Activated naive CD8-positive, alpha-beta T cell treated with anti-CD3 and anti-CD28 coated beads, Interleukin-2, amount 10 ng/mL, durations not matched to agents 7 days and 5 days (primary cell): ENCODE measurements around the gene FAM13C. TPM values are rescaled to one million over a fixed set of nuclear protein-coding genes. Genes with fewer than 3 reads are reported as not detected.

Source experiments
- ATAC-seq: fragments of 150-1000 bp; cut with Tn5 transposase; one replicate; pipeline ENCODE4 v1.10.0; 2021; ENCODE audit warnings: low read depth, moderate library complexity
- POLR2A ChIA-PET: fragments of 350-600 bp; sonication (Branson Sonifier 250); formaldehyde crosslinking; loops from one replicate; lab custom pipeline; 2021; ENCODE audit warnings: antibody characterized with exemption; lab: Charles Lee
- DNase-seq: peaks from one replicate; pipeline ENCODE4 v3.0.0; 2021
- H3K27ac Mint-ChIP-seq: one replicate; pipeline ENCODE4 v1.8.0; 2022; ENCODE audit warnings: mild to moderate bottlenecking, mixed read lengths
- H3K27me3 Mint-ChIP-seq: one replicate; pipeline ENCODE4 v1.8.0; 2022; ENCODE audit warnings: mild to moderate bottlenecking, moderate library complexity, mixed read lengths
- H3K36me3 Mint-ChIP-seq: one replicate; pipeline ENCODE4 v1.8.0; 2021; ENCODE audit warnings: mild to moderate bottlenecking, mixed read lengths
- H3K4me1 Mint-ChIP-seq: one replicate; pipeline ENCODE4 v1.8.0; 2021; ENCODE audit warnings: mixed read lengths
- H3K4me3 Mint-ChIP-seq: one replicate; pipeline ENCODE4 v1.8.0; 2022; ENCODE audit warnings: mild to moderate bottlenecking, moderate library complexity, mixed read lengths
- H3K9me3 Mint-ChIP-seq: one replicate; pipeline ENCODE4 v1.8.0; 2021; ENCODE audit warnings: mixed read lengths
- total RNA-seq, 2 experiments: library from RNA; stranded (reverse); gene quantifications; one replicate each; pipeline ENCODE4 v1.2.3, GENCODE V29; 2021

Gene FAM13C
- total RNA-seq, 2 experiments from 2014 or later = not detected

DNA sequence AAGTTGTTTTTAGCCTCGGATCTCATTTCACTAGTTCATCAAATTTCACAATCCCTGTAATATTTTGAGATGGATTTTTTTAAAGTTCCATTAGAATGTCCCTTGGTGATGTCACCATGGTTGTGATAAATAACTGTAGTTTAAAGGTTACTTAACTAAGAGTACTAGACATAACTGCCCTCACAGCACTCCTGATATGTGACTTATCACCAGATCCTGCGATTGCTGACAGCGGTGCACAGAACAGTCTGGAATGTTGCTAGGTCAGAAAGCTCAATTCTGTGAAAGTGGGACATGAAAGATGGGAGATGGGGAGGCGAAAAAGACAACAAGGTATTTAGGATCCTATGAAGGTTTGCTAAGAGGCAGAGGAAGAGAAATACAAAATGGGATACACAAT lies 40.2 kb downstream of the FAM13C start:
- Mint-ChIP-seq H3K36me3 (no peaks in the 10 kb centered on the region), H3K27me3 (no peaks in the 10 kb centered on the region), H3K9me3 (no peaks in the 10 kb centered on the region), H3K27ac (no peak overlapping the region), H3K4me1 (no peaks in the 10 kb centered on the region), H3K4me3 (no peak overlapping the region)
- DNase-seq (no peak), ATAC-seq (no peak)
- POLR2A ChIA-PET = no interaction called here

DNA sequence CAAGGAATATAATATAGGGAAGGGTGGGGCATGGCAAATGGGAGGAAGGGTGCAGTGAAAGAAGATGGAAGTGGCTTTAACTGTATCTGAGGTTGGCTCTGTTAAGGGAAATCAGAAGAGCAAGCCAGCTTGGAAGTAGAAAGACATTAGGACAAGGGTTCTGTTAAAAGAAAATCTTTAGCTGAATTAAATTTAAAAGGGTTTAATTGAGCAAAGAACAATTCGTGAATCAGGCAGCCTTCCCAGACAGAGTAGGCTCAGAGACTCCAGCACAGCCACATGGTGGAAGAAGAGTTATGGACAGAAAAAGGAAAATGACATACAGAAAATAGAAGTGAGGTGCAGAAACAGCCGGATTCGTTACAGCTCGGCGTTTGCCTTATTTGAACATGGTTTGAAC lies 42.0 kb downstream of the FAM13C start:
- POLR2A ChIA-PET = no interaction called here
- H3K9me3 Mint-ChIP-seq = no peaks in the 10 kb centered on the region

DNA sequence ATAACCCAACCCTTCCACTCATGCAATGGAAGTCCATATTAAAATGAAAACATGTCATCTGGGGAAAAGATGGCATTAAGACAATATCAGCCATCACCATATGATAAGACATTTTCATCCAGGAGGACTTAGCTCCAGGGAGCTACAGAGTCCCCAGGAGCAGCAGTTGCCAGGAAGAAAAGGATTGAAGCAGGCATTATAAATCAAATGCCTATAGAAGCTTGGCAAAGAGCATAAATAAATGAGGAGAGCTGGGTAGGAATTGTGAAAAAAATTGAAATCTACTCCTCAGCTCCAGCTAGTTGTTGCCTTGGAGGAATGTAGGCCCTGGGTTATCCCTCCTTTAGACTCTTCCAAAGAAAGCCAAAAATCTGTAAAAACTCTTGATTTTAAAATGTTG lies 42.5 kb downstream of the FAM13C start:
- ATAC-seq (no peak), DNase-seq (no peak)
- H3K4me3 Mint-ChIP-seq = no peak overlapping the region
- H3K36me3 Mint-ChIP-seq = no peaks in the 10 kb centered on the region
- H3K27me3 Mint-ChIP-seq = no peaks in the 10 kb centered on the region
- H3K27ac Mint-ChIP-seq = no peak overlapping the region
- POLR2A ChIA-PET = no interaction called here
- no peaks in the 10 kb centered on the region for H3K4me1 Mint-ChIP-seq
- H3K9me3 Mint-ChIP-seq = no peaks in the 10 kb centered on the region

More for the DNA sequence above, 42.0 kb downstream of the FAM13C start:
- Mint-ChIP-seq H3K27ac (no peak overlapping the region), H3K27me3 (no peaks in the 10 kb centered on the region), H3K36me3 (no peaks in the 10 kb centered on the region), H3K4me1 (no peaks in the 10 kb centered on the region), H3K4me3 (no peak overlapping the region)
- DNase-seq (no peak), ATAC-seq (no peak)

DNA sequence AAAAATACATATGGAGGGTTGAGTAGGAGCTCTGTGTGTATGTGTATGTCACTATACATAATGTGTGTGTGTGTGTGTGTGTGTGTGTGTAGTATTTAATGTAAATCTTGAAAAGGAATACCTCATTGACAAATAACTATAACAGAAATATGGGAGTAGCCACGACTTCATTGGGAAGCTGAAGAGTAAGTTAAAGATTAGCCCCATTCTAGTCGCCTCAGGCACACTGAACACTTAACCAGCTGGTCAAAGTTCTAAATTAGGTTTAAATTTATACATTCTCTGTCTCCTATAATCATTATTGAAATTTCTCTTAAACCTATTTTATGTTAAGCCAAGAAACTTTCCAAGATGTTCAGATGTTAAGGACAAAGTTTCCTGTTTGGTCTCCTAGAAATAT lies 45.3 kb downstream of the FAM13C start:
- no peak overlapping the region for H3K27ac Mint-ChIP-seq
- H3K4me3 Mint-ChIP-seq = no peak overlapping the region
- POLR2A ChIA-PET = no interaction called here
- H3K4me1 Mint-ChIP-seq = no peaks in the 10 kb centered on the region
- no peak for ATAC-seq
- no peaks in the 10 kb centered on the region for H3K27me3 Mint-ChIP-seq
- no peak for DNase-seq
- no peaks in the 10 kb centered on the region for H3K36me3 Mint-ChIP-seq
- H3K9me3 Mint-ChIP-seq = no peaks in the 10 kb centered on the region

DNA sequence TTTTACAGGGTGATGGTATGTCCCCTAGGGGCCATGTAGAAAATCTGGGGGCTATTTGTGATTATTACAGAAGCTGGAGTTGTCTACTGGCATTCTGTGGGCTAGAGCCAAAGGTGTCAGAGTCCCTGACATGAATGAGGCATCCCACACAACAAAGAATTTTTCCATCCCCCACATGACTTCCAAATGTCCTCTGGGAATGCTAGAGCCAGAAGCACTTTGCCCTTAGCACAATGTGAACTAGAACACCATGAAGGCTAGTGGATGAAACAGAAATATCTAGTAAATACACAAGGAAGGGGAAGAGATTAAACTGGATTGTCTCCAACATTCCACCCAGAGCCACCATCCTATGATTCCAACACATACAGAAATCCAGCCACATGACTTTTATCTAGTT lies 46.9 kb downstream of the FAM13C start:
- no peaks in the 10 kb centered on the region for H3K4me1 Mint-ChIP-seq
- POLR2A ChIA-PET = no interaction called here
- DNase-seq (no peak), ATAC-seq (no peak)
- H3K27ac Mint-ChIP-seq = no peak overlapping the region
- H3K36me3 Mint-ChIP-seq = no peaks in the 10 kb centered on the region
- H3K27me3 Mint-ChIP-seq = no peaks in the 10 kb centered on the region
- no peaks in the 10 kb centered on the region for H3K9me3 Mint-ChIP-seq
- no peak overlapping the region for H3K4me3 Mint-ChIP-seq

DNA sequence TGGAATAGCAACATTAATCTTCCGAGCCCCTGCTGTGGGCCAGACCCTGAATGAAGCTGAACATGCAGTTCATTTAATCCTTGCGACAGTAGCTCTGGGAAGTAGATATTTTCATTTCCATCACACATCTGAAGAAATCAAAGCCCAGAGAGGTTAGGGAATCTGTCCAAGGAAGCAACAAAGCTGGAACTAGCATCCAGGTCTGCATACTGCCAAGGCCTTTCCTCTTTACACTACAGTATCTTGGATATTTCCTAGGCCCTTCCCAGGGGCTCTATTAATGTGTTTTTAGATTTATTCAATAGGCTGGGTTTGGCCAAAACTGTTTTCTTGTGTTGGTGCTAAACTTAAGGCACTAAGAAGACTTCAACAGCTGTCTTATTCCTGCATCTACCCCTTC lies 48.1 kb downstream of the FAM13C start:
- H3K4me3 Mint-ChIP-seq = no peak overlapping the region
- no peaks in the 10 kb centered on the region for H3K4me1 Mint-ChIP-seq
- ATAC-seq = no peak

DNA sequence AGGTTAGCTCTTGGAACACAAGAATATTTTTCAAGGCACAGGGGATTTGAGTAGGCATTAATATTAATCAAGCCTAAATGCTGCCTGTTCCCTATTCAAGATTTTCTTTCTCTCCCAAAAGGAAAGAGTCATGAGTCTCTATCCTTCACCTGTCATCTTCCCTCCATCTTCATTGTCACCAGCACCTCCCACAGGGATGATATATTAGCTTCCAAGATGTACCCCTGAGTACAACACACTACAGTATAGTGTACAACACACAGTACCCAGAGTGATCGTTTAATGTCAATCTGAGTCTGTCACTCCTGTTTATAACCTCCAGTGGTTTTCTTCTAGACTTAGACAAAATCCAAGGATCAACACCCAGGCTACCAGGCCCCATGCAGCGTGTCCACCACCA lies 50.1 kb downstream of the FAM13C start:
- Mint-ChIP-seq H3K36me3 (no peaks in the 10 kb centered on the region), H3K4me3 (no peak overlapping the region), H3K9me3 (no peaks in the 10 kb centered on the region), H3K27ac (no peak overlapping the region), H3K27me3 (no peaks in the 10 kb centered on the region), H3K4me1 (no peaks in the 10 kb centered on the region)
- POLR2A ChIA-PET = no interaction called here
- ATAC-seq (no peak), DNase-seq (no peak)

More for the DNA sequence above, 48.1 kb downstream of the FAM13C start:
- H3K27me3 Mint-ChIP-seq = no peaks in the 10 kb centered on the region
- POLR2A ChIA-PET = no interaction called here
- H3K36me3 Mint-ChIP-seq = no peaks in the 10 kb centered on the region
- H3K27ac Mint-ChIP-seq = no peak overlapping the region
- no peaks in the 10 kb centered on the region for H3K9me3 Mint-ChIP-seq
- DNase-seq = no peak

DNA sequence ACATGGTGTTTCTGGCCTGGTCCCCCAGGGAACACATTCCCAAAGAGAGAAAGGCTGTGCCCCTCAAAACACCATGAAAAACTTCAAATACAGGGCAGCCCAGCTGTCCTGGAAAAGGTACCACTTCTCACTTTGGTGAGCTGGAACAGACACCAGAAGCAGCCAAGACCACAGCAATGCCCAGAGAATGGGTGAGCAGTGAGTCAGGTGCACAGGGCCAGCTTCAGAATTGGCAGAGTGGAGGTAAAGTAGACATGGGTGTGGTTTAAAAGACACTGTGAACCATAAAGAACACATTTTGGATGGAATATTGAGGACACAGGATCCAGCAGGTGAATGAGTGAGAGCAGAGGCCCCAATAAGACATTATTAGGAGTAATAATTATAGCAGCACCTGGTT lies 51.3 kb downstream of the FAM13C start:
- Mint-ChIP-seq H3K4me1 (no peaks in the 10 kb centered on the region), H3K4me3 (no peak overlapping the region), H3K27me3 (no peaks in the 10 kb centered on the region), H3K36me3 (no peaks in the 10 kb centered on the region), H3K27ac (no peak overlapping the region), H3K9me3 (no peaks in the 10 kb centered on the region)
- POLR2A ChIA-PET = no interaction called here
- no peak for ATAC-seq
- DNase-seq = no peak

DNA sequence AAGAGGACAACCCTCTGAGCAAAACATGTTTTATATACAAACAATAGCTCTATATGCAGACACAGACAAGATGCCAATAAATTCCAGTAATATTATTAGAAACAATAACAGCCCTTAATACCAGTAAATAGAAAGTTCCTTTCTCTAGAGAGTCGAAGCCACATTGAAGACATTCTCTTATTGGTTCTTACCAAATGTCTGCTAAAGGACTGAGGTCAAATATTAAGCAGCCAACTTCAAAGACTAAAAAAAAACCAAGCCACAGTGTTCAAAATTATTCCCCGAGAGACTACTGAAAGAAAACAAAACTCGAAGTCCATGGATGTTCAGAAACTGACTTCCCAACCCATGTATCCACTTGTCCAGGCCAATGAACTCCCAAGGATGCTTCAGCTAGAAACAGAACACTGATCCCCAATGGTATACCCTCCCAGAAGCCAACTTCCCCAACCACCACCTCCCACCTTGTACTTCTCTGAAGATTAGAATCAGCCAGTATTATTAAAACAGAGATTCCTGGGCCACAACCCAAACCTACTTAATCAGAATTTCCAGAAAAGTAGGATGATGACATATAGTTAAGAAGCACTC lies 51.9 kb downstream of the FAM13C start:
- no peak overlapping the region for H3K4me3 Mint-ChIP-seq
- H3K27ac Mint-ChIP-seq = no peak overlapping the region
- no peaks in the 10 kb centered on the region for H3K27me3 Mint-ChIP-seq

DNA sequence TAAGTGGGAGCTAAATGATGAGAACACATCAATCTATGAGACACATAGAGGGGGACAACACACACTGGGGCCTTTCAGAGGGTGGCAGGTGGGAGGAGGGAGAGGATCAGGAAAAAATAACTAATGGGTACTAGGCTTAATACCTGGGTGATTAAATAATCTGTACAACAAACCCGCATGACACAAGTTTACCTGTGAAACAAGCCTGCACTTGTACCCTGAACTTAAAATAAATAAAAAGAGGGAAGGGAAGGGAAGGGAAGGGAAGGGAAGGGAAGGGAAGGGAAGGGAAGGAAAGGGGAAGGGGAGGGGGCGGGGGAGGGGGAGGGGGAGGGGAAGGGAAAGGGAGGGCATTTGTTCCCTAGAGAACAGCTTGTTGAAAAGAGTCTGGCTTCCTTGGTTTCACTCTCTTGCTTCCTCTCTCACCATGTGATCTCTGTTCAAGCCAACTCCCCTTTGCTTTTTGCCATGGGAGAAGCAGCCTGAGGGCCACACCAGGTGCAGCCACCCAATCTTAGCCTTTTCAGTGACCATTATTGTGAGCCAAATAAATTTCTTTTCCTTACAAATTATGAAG lies 57.7 kb downstream of the FAM13C start:
- H3K4me1 Mint-ChIP-seq = no peaks in the 10 kb centered on the region

More for the DNA sequence above, 51.9 kb downstream of the FAM13C start:
- no peaks in the 10 kb centered on the region for H3K9me3 Mint-ChIP-seq
- ATAC-seq = no peak
- H3K4me1 Mint-ChIP-seq = no peaks in the 10 kb centered on the region
- no peaks in the 10 kb centered on the region for H3K36me3 Mint-ChIP-seq
- no peak for DNase-seq
- POLR2A ChIA-PET = no interaction called here

DNA sequence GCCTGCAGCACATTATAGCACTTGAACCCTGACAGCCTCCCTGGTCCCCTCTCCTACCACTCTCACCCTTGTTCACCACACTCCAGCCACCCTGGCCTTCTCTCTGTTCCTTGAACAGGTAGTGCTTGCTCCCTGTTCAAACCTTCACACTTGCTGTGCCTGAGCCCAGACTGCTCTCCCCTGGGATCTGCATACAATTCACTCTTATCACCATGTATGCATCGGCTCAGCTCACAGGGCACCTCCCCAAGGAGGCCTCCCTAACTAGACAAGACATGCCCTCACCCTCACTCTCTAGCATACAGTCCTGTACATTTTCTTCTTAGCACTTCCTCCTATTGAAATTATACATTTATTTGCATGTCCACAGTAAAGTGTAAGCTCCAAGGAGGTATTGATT lies 59.3 kb downstream of the FAM13C start:
- no peaks in the 10 kb centered on the region for H3K9me3 Mint-ChIP-seq
- POLR2A ChIA-PET = no interaction called here
- no peak overlapping the region for H3K27ac Mint-ChIP-seq
- no peaks in the 10 kb centered on the region for H3K27me3 Mint-ChIP-seq
- DNase-seq = no peak
- no peaks in the 10 kb centered on the region for H3K36me3 Mint-ChIP-seq
- H3K4me3 Mint-ChIP-seq = no peak overlapping the region
- no peak for ATAC-seq
- no peaks in the 10 kb centered on the region for H3K4me1 Mint-ChIP-seq

More for the DNA sequence above, 57.7 kb downstream of the FAM13C start:
- no peaks in the 10 kb centered on the region for H3K36me3 Mint-ChIP-seq
- H3K27me3 Mint-ChIP-seq = no peaks in the 10 kb centered on the region
- no peaks in the 10 kb centered on the region for H3K9me3 Mint-ChIP-seq
- DNase-seq (no peak), ATAC-seq (no peak)
- H3K4me3 Mint-ChIP-seq = no peak overlapping the region
- no peak overlapping the region for H3K27ac Mint-ChIP-seq
- POLR2A ChIA-PET = no interaction called here

DNA sequence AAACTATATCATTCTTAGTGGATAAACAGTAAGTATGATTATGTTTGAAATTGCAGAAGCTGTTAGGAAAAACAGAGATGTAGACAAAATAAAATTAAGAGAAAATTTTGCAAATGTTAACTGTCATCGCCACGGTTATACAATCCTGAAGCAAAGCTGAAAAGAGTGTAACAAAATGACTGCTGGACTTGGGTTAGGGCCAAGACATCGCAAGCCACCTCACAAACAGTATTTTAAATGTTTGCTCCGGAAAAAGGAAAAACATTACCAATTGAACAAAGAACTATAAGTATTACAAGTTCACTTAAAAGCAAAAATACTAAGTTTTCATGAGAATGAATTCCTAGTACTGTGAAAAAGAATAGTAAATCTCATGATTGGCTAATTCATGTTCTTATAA lies 60.0 kb downstream of the FAM13C start:
- POLR2A ChIA-PET = no interaction called here
- Mint-ChIP-seq H3K9me3 (no peaks in the 10 kb centered on the region), H3K4me1 (no peaks in the 10 kb centered on the region), H3K27me3 (no peaks in the 10 kb centered on the region), H3K27ac (no peak overlapping the region), H3K36me3 (no peaks in the 10 kb centered on the region), H3K4me3 (no peak overlapping the region)
- ATAC-seq = no peak
- DNase-seq = no peak

DNA sequence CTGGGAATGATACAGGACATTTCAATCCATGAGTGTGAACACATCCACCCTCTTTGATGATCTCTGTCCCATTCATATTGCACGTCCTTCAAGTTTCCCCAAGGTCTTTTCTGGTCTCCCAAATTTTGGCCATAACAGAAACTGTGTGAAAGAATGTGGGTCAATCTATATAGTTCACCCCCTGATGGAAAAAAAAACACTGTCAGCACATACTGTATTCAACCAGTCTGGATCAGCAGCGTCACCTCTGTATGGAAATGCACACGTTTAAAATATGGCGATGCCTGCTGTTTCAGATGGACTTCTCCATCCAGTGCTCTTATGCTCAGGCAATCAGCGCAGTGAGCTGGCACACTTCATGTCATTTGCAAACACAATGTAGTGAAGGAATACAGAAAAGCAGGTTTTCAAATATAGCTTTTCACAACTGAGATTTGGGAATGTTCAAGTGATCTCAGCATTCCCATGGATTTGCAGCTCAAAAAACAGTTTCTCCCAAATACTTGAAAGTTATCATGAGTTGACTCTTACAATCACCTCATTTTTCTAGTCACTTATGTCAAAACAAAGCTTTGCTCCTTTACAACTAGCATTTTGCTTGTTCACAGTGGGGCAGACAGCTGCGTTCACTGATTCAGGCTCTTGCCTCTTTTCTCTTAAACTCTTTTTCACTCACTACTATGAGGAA lies 61.1 kb downstream of the FAM13C start:
- no peak overlapping the region for H3K27ac Mint-ChIP-seq
- H3K4me3 Mint-ChIP-seq = no peak overlapping the region
- ATAC-seq = no peak
- no peaks in the 10 kb centered on the region for H3K27me3 Mint-ChIP-seq
- no peak for DNase-seq
- POLR2A ChIA-PET = no interaction called here
- no peaks in the 10 kb centered on the region for H3K4me1 Mint-ChIP-seq
- H3K9me3 Mint-ChIP-seq = no peaks in the 10 kb centered on the region
- H3K36me3 Mint-ChIP-seq = no peaks in the 10 kb centered on the region

DNA sequence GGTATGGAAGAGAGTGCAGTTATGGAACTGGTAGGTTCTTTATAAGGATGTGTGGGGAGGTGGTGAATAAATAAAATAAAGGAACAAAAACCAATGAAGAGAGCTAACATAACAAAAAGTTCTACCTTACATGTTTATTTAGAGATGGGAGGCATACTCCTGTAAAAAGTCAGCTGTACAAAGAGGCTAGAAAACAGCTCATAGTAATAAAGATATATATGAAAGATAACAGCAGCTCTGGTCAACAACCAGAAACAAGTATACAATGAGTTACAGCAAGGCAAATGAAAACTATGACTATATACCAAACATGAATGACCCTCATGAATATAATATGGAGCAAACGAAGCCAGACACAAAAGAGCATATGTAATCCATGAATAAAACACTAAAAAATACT lies 62.0 kb downstream of the FAM13C start:
- H3K4me3 Mint-ChIP-seq = no peak overlapping the region
- no peak overlapping the region for H3K27ac Mint-ChIP-seq
- DNase-seq (no peak), ATAC-seq (no peak)
- no peaks in the 10 kb centered on the region for H3K36me3 Mint-ChIP-seq
- POLR2A ChIA-PET = no interaction called here
- no peaks in the 10 kb centered on the region for H3K4me1 Mint-ChIP-seq
- no peaks in the 10 kb centered on the region for H3K9me3 Mint-ChIP-seq
- H3K27me3 Mint-ChIP-seq = no peaks in the 10 kb centered on the region
